Hematopoietic multipotent progenitor cell treated with erythropoietin and hydrocortisone succinate and interleukin-3 and kit ligand, for 8 days (in vitro differentiated cells): ENCODE data around the gene BCKDHB.
"Not testable (repeated sequence)": the region's sequence is repeated elsewhere in the genome, so short reads cannot be mapped to it uniquely, and the experiment has no call there.

Source experiments
- DNase-seq: peaks from one replicate; pipeline ENCODE4 v3.0.0-alpha.2; 2015

Gene BCKDHB

DNA sequence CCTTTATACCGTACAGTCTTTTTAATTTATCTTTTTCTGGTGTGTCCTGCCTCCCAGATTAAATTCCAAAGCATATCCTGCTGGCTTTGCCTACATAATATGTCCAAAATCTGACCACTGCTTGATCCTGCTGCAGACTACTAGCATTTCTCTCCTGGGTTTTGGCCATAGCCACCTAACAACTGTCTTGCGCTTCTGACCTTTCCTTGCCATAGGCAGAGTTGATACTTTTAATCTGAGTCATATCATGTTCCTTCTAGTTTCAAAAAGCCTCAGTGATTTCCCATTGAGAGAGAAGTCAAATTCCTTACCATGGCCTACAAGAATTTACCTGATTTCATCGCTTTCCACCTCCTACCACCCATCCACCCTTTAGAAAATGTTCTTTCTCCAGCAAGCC lies 104.8 kb downstream of the BCKDHB start:
- no peak for DNase-seq

DNA sequence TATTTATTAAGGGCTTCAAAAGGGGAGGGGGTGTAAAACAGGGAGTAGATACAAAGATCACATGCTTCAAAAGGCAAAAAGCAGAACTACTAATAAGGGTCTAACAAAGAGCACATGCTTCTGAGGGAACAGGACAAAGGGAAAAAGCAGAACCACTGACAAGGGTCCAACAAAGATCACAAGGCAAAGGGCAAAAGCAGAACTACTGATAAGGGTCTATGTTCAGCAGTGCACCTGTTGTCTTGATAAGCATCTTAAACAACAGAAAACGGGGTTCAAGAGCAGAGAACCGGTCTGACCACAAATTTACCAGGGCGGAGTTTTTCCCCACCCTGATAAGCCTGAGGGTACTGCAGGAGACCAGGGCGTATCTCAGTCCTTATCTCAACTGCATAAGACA lies 105.4 kb downstream of the BCKDHB start:
- DNase-seq: peak; percentile 21

DNA sequence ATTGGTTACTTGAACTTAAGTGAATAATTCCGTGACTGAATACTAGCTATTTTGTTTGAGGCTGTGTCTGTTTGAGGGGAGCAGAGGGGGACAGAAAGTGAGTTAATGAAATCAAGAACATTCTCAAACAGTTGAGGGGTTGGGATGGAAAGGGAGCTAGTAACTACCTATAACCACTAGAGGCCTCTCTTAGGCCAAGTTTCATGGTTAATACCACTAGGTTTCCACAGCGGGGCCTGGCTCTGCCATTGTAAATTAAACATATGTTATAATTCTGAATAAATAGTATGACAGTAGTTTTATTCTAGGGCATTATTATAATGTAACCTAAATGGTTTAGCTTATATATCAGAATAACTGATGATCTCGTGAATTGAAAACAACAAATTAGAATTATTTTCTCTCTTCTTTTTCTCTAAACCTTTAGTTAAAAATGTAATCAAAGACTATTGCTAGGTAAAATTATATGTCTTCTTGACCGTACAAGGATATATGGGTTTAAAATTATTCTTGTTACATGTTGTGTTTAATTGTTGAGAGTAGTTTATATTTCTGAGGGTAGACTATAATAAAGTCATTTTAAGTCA lies 108.1 kb downstream of the BCKDHB start:
- peak; percentile 79 for DNase-seq

DNA sequence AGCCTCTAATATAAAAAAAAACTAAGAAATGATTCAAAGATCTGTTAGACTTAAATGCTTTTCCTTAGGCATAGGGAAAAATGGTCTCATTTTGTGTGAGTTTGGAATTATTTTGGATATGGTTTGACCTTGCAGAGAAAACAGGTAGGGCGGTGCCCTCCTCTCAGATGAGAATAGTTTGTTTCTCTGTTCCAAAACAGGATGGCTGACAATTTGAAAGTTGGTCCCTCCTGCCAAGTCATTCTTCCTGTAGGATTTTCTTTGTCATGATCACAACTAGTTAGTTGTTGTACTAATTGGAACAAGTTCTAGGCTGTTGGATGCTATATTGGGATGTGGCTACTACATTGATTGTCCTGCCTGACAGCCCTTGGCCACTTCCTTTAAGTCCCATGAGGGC lies 108.6 kb downstream of the BCKDHB start:
- no peak for DNase-seq

DNA sequence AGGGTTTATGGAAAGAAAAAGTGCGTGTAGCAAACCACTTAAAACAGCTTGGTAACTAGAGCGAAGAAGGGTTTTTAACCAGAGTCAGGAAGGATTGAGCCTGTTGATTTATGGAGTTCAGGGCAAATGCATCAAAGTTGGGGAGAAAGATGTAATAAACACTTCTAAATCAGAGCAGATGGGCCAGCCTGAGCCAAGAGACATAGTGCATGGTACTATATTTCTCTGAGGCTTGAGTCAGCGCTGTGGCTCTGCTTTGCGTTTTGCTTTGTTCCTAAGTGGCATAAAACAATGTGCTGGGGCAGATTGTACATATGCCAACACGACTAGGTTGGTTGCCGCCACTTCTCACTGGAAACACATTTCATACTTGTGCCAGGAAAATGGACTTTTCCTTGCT lies 111.3 kb downstream of the BCKDHB start:
- DNase-seq: no peak

DNA sequence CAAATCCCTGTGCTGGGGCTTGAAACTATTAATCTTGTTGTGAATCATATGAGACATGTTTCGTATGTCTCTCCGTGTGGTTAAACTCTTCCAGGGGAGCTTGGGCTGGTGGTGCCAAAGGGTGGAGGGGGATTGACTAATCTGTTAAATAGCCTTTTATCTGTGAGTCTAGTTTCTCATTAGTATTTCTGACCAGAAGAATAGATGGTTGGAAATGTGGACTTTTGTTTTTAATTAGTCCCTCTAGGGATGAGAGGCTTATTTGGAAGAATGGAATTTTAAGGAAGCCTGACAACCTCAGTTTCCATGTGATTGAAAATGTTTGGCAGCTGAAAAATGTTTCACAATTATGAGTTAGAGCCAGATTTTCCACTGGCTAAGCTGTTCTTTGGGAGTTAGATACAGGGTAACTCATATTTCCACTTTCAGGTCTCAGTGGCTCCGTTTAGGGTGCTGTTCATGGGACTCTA lies 117.3 kb downstream of the BCKDHB start:
- no peak for DNase-seq

DNA sequence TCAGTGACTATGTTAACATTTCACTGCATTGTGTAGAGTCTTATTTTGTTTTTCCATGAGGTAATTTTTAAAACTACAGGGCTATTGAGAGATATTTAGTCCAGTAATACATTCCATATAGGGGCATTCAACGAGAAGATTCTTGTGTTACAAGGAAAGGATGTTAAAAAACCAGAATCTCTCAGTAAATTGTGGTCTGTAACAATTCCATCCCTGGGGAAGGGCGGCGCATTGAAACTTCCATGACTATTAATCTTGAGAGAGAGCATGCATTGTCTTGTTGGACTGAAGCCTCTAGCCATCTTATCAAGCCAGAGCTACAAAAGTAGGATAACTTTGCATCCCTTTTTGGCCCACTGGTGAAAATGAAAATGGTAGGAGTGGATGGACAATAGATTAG lies 119.7 kb downstream of the BCKDHB start:
- no peak for DNase-seq

DNA sequence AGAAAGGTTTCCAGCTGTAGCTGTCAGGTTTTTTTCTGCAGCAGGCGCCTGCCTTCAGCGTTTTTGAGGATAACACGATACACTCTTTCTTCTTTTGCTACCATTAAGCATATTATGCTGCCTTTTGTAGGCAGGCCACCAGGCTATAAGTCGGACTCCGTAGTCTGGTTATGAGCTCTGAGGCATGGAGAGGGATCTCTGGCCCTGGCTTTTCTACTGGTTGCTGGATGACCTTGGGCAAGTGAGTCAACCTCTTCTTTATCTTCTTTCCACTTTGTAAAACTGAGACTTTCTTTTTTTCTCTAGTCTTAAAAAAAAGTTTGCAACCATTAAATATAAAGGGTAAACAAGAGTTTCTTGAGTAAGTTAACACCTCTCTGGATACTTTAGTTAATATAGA lies 120.2 kb downstream of the BCKDHB start:
- DNase-seq: no peak

DNA sequence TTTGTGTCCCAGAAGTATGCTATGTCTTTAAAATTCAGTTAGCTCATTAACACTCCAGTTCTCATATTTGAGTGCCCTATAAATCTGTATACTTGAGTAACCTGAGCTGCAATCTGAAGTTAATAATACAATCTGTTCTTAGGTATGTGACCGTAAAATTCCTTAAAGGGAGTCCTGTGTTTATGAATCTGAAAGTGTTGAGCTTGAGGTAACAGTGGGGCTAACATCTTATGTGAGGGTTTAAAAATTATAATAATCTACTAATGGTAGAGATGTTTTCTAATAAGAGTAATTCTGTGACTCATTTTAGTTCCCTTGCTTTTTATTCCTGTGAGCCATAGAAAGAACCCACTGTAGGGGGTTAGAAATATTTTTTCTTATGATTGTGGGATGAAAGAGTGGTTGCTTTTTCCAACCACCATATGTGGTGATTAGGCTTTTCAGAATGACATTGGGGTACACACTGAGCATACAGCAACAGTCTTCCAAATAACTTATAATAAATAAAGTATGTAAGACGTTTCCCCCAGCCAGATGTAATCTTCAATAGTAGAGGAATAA lies 121.2 kb downstream of the BCKDHB start:
- DNase-seq: no peak

DNA sequence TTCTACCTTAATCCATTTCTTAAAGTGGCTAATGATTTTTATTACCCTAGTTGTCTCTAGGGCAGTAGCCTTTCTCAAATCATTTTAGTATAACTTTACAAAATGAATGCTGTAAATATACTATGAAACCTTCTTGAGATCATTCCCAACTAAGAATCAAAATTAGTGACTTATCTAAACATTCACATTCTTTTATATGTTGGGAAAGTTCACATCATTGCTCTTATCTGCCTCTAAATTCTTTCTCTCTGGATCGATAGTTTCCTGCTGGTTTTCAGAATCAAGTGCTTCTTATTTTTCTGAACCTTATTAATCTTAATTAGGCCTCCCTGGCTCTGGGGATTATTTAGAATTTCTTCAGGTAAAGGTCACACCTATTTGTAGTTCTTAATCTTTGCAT lies 126.8 kb downstream of the BCKDHB start:
- DNase-seq: no peak

DNA sequence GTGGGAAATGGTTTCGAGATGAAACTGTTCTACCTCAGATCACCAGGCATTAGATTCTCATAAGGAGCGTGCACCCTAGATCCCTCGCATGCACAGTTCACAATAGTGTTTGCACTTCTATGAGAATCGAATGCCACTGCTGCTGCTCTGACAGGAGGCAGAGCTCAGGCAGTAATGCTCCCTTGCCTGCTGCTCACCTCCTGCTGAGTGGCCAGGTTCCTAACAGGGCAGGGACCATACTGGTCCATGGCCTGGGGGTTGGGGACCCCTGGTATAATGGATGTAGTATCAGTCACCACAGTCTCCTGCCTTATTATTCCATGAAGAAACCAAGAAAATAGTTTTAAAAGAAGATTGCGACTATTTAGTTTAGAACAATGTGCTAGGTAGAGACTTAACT lies 127.5 kb downstream of the BCKDHB start:
- DNase-seq: no peak

DNA sequence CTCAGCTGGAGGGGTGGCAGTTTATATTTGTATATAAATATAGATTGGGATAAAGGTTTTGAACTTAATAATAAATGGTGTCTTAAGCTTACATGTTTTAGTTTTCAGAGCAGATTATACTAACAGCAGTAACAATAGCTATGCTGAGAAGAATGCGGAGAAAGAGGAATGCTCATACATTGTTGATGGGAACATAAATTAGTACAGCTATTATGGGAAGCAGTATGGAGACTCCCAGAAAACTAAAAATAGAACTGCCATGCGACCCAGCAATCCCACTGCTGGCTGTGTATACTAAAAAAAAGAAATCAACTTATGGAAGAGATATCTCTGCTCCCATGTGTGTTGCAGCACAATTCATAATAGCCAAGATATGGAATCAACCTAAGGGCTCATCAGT lies 127.9 kb downstream of the BCKDHB start:
- DNase-seq: no peak

DNA sequence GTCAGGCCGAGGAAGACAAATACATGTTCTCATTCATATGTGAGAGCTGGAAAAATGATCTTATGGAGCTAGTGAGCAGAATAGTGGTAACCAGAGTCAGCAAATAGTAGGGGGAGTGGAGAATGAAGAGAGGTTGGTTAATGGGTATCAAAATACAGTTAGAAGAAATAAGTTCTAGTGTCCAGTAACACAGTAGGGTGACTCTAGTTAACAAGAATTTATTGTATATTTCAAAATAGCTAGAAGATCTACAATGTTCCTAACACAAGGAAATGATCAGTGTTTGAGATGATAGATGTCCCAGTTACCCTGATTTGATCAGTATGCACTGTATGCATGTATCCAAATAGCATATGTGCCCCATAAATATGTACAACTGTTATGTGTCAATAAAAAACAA lies 128.4 kb downstream of the BCKDHB start:
- DNase-seq: no peak

DNA sequence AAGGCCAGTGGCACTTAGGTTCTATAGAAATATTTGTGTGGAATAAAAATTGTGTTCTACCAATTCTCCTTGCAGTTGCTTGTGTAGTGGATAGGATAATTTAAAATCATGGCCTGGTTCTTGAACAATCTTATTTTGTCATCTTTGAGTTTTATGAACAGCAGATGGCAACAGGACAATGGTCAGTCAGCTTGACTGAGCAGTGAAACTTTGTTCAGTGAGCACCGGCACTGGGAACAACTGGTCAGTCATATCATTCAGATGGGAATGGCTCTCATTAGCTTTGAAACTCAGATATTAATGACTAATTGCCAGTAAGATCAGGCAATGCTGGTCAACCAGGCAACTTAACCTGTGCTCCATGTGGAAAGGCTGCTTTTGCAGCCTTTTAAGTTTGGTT lies 129.2 kb downstream of the BCKDHB start:
- no peak for DNase-seq

DNA sequence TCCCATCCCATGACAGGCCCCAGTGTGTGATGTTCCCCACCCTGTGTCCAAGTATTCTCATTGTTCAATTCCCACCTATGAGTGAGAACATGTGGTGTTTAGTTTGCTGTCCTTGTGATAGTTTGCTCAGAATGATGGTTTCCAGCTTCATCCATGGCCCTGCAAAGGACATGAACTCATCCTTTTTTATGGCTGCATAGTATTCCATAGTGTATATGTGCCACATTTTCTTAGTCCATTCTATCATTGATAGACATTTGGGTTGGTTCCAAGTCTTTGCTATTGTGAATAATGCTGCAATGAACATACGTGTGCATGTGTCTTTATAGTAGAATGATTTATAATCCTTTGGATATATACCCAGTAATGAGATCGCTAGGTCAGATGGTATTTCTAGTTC lies 132.3 kb downstream of the BCKDHB start:
- not testable (repeated sequence) for DNase-seq

DNA sequence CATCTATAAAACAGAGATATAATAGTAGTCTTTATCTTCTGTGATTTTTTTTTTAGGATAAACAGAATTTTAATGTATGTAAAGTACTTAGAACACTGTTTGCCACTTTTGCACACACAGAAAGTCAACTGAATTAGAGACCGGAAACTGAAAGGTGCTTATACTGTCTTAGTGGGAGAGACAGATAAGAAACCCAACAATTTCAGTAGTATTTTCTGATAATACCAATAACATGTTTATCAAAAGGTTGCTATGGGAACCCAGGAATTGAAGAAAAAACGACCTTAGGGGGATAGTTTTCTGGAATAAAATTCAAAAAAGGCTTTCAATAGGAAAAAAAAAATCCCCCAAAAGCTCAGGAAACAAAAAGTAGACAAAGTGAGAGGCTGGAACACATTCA lies 138.6 kb downstream of the BCKDHB start:
- peak; percentile 17 for DNase-seq

DNA sequence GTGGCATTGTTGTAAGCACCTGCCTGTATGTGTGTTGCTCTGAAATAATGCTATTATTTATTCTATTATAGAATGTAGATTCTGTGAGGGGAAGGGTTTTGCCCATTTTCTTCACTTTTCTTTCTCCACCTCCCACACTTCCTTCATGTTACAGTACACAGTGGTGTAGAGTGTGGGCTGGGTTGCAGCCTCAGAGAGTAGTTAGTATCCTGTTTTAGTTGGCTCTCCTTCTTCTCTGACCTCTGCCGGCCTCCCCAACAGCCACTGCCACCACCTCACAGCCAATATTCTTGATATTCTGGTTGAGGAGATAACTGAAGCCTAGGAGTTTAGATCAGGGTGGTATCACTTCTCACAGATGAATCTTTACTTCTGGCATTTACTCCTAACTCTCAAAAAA lies 143.4 kb downstream of the BCKDHB start:
- peak; percentile 35 for DNase-seq

DNA sequence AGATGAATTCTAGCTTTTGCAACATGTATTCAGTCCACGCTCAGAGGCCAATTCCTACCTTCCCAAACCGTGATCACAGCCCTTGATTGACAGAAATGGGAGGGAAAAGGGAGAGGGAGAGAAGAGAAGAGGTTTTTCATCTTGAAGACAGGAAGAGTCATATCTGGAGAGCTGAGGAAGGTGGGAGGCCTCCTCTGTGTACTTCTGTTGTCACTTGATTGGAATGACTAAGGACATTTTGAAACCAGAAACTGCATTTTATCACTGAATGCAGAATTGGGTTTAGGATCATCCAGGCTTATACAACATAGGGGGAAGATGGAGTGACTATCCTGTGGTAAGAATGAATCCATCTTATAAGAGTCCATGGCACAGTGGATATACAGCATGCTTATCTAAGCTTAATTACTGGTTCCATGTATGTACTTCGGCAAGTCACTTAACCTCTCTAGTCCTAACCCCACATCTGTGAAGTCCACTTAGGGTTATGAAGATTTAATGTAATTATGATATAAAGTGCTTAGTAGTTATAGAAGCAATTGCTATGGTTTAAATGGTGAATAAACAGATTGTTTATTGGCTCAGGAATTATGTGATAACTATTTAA lies 144.0 kb downstream of the BCKDHB start:
- DNase-seq: peak; percentile 74

DNA sequence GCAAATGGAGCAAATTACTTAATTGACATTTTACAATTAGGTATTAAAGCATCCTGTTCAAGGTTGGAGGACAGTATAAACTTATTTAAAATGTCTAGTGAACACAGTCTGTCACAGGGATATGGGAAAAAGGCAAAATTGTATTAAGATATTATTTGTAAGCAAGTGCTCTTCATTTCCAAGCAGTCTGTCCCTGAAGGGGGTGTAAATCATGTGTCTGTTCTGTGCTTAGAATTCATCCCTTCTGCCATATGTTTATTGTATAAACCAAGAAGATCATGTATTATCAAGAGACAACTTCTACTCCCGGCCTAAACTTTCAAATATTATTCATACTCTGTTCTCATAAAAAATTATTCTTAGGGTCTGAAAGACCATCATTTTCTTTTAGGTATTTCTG lies 144.8 kb downstream of the BCKDHB start:
- no peak for DNase-seq

DNA sequence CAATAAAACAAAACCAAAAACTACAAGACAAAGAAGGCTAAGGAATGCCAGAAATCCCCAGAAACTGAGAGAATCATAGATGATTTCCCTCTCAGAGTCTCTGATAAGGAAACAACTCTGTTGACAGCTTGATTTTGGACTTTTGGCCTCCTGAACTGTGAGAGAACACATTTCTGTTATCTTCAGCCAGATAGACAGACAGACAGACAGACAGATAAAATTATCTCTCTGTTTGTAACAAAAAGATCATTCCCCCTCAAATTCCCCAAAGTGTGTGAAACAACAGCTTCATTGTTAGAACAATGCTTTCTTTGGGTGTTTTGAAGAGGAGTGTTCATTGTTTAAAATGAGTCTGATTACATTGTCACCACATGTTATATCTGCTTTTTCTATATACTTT lies 148.2 kb downstream of the BCKDHB start:
- peak; percentile 23 for DNase-seq

DNA sequence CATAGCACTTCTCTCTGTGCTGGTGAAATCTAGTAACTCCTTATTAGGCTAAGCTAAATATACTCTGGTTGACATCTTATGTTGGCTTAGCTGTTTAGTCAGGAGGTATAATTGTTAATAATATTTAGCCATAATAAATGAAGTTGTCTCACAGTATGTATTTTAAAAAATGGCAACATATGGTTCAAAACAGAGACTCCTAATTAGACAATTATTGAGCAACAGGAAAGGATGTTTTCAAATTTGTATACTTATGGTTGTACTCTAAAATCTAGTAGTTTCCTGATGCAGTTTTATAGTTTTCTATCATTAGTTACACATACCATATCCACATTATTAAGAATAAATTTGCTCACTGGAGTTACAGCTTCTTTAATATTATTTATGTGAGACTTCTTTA lies 150.2 kb downstream of the BCKDHB start:
- DNase-seq: no peak

DNA sequence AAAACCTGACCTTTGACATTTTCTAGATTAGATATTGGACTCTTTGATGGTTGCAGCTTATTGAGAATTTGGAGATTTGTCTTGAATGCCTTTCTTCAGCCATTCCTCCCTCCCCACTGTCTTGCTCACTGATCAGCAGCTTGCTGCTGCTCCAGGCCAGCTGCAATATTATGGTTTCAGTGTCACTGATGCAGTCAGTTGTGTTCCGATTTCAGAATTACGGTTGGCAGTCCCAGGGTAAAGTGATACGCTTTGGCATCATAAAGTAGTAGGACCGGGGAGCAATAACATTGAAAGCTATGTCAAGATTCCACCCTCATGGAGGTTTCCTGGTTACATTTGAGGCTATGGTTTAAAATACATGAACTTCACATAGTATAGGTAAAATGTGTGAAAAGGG lies 152.6 kb downstream of the BCKDHB start:
- no peak for DNase-seq

DNA sequence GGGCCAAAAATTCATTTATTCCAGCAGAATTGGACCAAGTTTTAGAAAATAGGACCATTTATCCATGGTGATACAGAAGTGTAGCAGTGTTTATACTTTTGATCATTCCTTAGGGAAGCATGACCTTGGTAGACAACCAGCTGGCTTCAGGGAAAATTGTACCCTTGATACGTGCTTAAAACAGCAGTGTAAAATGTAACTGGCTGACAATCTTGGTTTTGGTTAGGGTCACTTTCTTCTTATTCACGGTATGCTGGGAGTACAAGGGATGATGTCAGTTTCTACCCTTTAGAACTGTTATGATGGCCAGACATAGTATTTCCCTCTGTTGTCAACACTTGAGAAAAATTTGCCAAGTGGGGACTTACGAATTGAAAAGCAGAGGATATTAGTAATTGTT lies 157.1 kb downstream of the BCKDHB start:
- DNase-seq: no peak

DNA sequence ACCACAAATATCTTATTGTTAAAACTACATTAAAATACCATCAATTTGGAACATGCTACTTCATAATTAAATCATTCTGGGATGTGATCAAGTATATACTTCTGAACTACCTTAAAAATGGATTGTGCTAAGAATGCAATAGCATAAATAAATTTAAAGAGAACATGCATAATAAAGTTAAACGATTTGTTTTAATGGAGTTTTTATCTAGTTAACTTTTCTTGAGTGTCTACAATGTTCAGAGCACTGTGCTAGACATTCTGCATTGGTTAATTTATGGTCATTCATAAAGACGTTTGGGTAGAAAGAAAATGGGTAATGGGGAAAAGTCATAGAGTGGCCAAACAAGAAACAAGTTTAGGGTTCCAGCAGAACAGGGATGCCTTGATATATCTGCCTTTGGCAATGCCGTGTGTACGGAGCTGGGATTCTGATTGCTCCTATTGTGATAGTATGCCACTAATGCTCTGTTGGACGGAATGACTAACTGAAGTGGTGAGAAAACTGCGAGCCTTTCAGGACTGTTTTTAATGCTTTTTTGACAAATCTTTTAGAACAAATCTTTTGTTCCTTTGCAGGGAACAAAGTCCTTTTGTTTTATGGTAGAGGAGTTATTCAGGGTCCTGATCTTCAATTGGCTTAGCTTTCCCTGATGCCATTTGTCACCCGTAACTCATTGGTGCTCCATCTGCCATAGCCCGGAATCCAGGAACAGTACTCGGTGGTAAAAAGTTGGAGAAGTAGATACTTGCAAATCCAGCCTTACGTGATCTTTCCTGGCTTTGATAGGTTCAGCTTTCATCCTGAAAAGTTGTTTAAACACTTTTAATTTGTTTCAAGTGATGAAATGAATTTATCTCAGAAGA lies 162.6 kb downstream of the BCKDHB start:
- no peak for DNase-seq
